Putamen (tissue), 1 donor: ENCODE results near the gene PTPRK.

Experiments
- DNase-seq: peaks from one replicate; pipeline ENCODE4 v3.0.0-alpha.2; 2016; ENCODE audit warnings: low spot score

The PTPRK gene

DNA sequence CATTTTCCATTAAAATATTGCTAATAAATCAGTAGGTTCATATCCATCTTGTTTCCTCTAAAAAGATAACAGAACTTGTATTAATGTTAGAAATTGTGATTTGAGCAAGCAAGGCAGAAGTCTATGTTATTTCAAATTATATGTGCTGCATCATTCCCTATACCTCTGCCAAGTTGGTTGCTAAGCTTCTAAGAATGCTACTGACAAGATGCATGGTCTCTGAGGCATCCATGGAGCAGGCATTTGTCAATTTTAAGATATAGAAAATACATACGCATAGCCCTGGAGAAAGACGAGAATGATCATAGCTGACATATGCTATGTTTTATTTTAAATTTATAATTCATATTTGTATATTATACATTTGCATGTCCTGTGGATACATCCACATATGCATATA is 451.2 kb downstream of the PTPRK start:
- DNase-seq = no peak

DNA sequence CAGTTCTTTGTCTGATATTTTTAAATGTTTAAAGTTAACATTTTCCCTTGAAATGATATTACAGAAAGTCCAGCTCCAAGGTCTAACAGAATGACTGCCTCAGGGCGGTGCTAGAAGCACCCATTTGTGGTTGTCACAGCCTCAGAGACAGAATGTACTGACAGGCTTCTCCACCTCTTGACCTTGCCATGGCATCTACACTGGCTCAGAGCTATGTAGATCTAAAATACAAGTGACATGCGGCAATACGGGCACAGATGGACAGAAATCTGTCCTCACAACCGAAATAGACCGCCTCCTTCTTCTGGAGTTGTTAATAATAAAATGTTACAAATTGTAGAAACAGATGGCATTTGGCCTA is 452.3 kb downstream of the PTPRK start:
- no peak for DNase-seq

DNA sequence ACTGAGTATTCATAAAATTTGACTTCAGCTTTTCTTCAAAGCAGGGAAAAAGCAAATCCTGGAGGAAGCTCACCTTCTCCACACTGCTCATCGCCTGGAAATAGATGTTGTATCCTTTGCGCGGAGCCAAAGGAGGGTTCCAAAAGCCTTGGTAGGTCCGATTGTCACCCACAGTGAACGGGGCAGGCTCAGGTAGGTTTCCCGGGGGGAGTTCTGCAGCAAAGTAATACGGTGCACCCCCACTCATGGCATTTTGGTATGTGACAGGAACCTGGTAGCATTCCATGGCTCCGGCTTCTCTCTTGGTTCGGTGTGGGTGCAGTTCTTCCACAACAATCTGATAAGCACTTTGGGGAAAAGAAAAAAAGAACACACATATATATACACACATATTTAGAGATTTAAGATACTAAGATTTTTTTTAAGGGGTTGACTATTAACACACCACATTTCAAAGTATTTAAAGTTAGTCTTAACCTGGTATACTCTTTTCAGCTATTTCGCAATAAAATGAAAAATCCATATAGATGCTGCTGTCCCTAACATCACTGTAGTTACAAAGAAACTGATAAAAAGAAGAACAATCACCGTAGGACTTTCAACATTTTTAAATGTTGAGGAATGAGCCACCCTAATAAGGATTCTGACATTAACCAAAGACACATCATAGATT is 452.8 kb downstream of the PTPRK start:
- no peak for DNase-seq

DNA sequence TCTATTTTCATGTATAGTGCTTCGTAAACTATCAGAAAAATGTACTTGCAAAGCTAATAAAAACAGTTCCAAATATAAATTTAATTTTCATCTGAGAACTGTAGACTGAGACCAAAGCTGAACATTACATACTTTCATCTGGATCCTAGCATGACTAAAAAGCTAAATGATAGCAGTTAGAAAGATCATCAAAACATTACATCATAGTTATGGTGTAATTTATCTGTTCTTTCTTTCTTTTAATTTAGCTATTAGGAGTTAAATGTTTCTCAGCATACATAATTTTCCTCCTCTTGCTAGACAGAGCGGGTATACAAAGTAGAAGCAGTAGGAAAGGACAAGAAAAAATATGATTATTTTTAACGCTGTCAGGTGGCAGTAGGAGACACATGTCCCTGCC is 455.3 kb downstream of the PTPRK start:
- no peak for DNase-seq

DNA sequence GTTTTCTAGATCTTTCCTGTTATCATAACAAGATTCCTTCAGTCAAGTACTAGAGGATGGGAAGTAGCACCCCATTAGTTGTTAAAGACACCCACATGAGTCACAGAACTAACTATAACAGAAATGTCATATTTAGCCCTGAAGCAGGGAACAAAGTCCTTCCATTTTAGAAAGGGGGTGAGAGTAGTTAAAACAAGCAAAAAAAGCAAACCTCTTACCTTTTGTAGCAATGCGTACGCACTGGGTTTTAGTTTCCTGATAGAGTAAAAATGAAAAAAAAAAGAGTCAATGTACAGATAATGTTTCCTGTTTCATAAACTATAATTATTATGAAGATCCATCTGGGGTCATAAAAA is 455.9 kb downstream of the PTPRK start:
- no peak for DNase-seq

DNA sequence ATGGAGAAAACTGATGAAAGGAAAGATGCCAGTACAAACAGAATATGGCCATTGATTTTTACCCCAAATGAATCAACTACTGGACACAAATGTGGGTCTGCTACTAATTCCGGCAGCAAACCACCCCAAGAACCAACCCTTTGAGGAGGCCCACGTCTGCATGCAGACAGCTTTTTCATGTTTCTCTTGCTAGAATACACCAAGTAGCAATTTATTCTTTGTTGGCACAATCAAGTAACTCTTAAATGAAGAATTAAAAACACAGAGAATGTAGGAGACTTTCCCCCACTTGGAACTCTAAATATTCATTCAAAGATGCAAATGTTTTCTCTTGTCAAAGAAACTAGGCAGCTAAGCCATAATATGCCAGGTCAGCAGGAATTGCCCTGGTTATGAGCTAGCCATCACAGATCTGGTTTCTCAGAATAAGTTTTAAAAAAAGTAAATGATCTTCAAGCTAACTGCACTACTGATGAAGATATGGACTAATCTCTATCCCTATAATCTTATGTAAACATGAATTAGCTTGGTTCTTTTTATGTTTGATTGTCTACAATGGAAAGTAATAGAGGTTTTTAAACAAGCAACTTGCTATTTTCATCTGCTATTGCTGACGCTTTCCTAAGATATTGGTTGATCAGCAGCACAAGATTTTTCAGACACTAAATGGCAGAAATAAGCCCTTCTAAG is 456.4 kb downstream of the PTPRK start:
- DNase-seq = no peak

DNA sequence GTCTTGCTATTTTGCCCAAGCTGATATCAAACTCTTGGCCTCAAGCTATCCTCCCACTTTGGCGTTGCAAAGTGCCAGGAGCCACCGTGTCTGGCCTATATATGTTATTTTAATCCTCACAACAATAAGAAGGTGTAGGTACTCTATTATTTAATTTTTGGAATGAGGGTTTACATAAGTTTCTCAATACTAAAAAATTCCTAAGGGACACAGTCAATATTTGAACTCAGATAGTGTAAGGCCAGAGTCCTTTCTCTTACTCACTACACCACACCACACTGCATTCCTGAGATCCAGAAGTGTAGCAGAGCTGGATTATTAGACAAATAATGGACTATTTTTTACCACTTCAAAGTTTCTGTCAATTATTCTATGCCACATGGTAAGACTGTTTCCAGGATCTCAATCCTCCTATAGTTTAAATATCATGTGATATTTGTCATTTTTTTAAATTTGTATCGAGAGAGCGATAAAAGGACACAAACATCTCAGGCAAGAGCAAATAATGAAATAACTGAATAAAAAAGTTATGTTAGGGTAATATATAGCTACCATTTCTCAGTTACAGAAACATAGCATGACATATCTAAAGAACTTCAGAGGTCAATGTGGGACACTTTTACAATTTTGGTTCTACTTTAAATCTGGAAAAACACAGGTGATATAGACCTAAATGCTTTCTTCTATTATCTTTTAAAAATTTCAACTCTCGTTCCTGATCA is 457.4 kb downstream of the PTPRK start:
- no peak for DNase-seq

DNA sequence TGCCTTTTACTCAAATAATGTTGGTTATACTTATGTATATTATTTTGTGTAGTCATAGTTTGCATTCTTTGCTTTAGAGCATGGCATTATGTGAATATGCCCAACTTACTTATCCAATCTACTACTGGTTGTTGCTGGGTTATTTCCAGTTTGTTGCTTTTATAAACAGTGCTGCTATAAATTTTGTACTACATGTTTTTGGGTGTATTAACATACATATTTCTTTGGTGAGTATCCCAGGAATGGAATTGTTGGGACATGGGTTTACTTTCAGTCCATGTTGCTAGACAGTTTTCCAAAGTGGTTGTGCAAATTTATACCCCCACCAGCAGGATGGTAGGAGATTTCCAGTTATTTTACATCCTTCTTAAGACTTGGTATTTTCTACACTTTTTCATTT is 462.5 kb downstream of the PTPRK start:
- no peak for DNase-seq

DNA sequence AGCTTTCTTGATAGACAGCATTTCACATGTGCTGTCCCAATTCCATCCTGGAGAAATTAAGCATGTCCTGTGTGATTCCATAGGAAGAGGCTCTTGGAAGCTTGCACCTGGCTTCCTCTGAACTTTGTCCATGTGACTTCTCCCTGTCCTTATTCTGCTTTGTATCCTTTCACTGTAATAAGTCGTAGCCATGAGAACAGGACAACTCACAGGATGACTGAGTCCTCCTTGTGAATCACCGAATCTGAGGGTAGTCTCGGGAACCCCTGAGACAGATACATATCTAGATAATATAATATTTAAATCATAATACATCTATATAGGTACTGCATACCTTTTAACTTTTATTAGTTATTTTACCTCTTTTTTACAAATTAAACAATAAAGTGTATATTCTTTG is 462.9 kb downstream of the PTPRK start:
- no peak for DNase-seq

DNA sequence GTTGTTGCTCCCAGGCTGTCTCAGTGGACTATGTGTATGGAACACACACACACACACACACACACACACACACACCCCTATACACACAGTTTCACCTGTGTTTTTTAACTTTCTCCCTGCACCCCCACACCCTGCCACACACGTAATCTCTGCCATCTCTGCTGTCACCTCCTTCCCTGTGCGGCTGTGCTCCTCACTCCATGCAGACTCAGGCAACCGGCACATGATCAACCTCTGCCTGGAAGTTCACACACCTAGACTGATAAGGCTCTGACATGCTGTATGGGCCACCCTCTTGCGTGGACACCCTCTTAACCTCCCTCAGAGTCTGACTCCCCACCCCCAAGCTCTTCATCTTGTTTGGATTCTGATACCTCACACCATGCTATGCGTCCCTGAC is 467.3 kb downstream of the PTPRK start:
- no peak for DNase-seq

DNA sequence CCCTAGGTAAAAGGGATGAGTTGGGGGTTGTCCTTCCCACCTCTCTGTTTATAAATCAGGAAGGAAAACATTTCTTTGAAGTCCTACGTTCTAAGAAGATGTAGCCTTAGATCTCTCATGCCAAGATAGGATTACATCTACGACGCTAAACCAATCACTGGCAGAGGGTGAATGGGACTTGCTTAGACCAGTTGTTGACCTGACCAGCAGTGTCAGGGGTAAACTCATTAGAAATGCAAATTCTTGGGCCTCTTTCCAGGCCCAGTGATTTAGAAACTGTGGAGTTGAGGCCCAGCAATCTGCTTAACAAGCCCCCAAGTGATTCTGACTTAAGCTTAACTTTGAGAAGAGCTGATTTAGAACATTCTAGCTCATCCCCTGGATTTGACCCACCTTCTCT is 472.4 kb downstream of the PTPRK start:
- DNase-seq = no peak

DNA sequence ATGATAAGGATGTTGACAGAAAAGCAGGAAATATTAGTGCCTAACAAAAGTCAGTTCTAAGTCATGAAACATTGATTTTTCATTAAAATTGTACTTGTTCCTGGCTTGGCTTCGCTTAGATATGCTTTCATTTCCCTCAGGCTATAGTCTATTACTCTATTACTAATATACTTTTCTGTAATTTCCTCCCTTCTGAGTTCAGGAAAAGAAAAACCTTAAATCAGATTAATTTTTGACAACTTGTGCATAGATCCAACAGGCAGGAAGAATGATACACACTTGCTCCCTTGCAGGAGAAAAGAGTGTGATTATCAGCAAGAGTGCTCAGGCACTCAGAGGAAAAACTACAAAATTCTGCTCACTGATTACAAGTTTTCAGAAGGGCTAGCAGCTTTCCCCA is 474.4 kb downstream of the PTPRK start:
- no peak for DNase-seq

DNA sequence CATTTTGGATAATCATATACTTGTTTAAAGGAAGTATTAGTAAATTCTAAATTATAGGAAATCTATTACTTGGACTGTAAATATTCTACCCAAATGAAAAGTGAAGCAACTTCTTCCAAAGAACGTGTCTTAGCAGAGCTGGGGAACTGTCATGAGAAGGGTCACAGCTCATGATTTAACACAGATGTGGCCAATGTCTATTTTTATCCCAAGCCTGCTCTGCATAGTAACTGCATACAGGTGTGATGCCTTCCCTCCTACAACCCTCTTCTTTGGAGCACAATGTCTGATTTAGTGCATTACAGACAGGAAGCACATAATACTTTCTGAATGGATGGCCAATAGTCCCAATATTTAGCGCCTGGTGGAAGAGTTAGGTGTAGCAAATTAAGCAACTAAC is 480.9 kb downstream of the PTPRK start:
- no peak for DNase-seq

DNA sequence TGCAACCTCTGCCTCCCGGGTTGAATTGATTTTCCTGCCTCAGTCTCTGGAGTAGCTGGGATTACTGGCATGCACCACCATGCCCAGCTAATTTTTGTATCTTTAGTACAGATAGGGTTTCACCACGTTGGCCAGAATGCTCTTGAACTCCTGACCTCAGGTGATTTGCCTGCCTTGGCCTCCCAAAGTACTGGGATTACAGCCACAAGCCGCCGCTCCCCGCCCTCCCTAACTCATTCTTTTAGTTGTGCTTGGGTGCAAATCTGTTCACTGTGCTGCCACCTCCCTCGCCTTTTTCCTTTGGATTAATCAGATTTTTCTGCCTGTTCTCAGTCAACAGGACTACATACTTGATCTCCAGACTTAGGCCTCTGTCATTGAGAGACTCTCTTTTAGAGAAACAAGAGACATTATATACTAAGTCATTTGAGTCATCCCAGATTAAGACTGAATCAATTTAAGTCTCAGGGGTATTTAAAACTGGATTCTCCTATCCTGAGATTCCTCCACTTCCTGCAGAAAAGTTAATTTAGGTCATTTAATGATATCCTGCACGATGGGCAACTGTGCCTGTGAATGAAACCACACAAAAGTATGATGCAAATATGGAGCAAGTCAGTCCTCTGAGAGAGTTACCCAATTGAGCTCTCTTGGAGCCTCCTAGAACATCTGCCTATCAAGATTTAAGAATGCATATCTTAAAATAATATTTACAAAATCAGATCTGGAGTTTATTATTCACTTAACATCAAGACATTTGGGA is 483.4 kb downstream of the PTPRK start:
- DNase-seq = no peak

DNA sequence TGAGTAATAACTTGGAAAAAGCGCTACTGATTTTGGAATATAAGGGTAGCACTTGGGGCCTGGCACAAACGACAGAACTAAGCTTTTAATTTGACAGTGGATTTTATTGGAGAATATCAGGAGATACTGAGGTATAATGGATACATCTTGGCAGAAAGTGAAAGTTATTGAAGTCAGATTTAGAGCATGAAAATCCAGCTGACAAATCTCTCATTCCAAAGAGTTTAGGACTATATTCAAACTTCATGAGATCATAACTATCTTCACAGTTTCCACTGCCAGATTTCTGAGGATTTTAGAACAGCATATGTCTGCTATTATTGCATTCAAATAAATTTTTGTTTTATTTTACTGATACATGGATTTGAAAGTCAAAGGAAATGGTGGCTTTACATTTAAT is 487.2 kb downstream of the PTPRK start:
- DNase-seq = no peak

DNA sequence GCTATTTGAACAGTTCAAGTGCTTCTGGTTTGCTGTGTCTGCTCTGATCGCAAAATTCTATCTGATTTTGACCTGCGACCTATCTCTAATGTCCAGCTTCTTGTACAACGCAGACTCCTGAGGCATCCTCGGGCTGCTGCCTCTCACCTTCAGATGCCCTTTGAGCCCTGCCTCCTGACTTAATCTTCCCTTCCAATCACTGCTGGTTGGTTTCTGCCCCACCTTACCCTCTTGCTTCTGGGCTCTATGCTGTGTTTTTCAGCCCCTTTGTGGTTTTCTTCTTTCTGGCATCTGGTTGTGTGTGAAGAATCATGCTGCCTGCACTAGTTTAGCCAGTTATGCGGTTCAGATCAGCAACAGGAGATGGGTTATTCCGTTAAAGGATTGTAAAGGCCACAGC is 488.4 kb downstream of the PTPRK start:
- DNase-seq = no peak

DNA sequence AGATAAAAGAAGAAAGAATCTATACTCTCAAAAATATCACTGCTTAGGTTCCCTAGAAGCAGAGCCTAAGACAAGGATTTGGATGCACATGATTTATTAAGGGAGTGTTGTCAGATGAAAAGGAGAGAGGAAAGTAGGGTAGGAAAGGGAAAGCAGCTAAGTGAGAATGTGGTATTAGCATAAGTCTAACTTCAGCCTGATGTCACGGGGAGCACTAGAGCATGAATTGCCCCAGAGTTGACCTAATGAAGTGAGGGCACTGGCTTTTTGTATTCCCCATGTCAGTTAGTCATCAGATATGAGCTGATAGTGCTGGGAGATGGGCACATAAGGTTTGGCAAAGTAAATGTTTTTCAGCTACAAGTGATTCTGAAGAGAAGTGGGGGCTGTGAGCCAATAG is 490.6 kb downstream of the PTPRK start:
- DNase-seq = no peak

DNA sequence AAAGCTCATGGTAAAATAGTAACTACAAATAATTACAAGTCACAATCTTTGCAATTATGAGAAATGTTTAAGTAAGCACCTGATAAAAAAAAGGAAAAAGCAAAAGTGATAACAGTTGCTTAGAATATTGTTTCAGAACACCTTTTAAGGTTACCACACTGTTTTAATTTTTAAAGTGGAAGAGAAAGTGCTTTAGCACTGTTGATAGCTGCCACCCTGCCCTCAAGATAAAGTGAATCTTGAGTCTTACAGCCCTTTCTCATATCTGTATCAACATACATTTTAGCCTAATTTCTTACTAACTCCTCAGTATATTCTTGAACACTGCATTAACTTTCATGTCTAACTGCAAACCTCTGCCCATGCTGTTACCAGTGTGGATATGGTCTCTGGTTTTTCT is 492.2 kb downstream of the PTPRK start:
- DNase-seq = no peak

DNA sequence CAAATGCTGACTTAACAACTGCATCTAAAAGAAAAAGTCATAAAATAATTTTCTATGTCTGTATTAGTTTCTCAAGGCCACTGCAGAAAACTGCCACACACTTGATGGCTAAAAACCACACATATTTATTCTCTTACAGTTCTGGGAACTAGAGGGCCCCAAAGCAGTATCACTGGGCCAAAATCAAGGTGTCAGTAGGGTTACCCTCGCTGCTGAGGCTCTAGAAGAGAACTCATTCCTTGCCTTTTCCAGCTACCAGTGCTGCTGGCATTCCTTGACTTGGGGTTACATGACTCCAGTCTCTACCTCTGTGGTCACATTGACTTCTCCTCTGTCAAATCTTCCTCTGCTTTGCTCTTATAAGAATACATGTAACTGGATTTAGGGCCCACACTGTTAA is 494.9 kb downstream of the PTPRK start:
- DNase-seq = no peak

DNA sequence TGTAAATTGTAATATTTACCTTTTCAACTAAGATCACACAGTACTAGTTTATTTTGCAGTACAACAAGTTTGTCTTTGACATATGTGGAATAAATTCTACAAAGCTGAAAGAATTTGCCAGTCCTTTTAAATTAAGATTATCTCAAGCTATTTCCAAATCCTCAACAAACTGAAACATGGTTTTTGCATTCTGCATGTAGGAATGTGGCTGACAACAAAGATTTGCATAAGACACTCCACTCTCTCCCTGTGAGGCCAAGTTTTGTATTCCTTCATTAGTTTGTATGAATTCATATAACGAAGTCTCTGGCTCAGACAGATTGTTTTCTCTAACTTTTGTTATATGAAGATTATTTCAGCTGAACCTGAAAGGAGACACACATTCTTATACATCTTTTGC is 495.4 kb downstream of the PTPRK start:
- DNase-seq = no peak

DNA sequence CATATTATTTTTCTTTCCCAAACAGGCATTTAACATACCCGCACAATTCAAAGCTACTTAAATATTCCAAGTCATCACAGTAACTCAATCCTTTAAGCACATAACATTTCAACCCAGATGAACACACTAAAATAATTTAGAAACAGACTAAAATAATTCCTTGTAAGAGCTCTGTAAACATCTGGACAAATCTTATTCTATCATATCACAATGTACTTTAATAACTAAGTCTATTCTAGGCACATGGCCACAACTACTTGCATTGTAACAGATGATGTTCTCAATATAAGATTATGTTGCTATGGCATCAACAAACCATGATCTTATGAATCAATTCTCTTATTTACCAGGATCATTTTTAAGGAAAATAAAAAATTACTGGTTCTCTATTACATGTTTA is 496.4 kb downstream of the PTPRK start:
- DNase-seq = no peak

DNA sequence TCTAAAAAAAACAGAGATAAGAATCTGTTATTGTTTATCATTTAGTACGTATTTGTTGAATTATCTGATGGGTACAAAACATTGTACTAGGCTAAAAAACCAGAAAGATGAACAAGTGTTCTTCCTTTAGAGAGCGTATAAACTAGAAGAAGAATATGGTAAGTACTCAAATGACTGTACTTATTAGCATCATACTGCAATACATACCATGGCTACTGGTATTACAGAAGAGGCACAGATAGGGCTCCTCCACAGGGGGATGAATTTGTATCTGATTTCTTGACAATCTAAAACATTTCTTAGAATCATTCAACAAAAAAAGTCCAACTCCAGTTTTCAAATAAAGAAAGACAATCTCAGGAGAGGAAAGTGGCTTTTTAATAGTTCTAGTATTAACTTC is 501.6 kb downstream of the PTPRK start:
- no peak for DNase-seq

DNA sequence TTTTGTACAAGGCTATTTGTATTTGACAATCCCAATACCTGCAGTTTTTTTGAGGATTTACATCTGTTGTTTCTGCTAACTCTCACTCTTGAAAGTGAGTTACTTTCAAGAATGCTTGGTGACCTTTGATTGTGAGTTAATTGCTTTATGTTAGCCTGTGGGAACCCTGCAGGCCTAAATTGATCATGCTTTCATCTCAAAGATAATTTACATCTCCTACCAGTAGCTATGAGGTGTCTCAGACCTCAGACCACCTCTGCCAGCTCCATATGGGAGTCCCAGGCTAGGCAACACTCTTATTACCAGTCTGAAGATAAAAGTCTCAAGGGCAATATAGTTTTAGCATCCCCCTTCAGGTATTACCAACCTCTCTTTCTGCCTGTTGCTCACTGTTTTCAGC is 503.1 kb downstream of the PTPRK start:
- DNase-seq = no peak
